ENCODE data around the gene MTMR12. TPM values are rescaled to one million over a fixed set of nuclear protein-coding genes. Genes with fewer than 3 reads are reported as not detected.
"Not testable (repeated sequence)": the region's sequence is repeated elsewhere in the genome, so short reads cannot be mapped to it uniquely, and the experiment has no call there.

Gene MTMR12
- total RNA-seq, 1 experiment from 2014 or later, result 28.0 TPM

- no peak for DNase-seq (ENCODE audit: low spot score)
Observed at GRCh38 chr5:32297181-32298058, 15.3 kb downstream of the MTMR12 start.

GRCh38 chr5:32295966-32296772 is 16.6 kb downstream of the MTMR12 start:
- not testable (repeated sequence) for DNase-seq (ENCODE audit: low spot score)

GRCh38 chr5:32291591-32291990 is 21.1 kb downstream of the MTMR12 start:
- no peak for DNase-seq (ENCODE audit: low spot score)

- no peak for DNase-seq (ENCODE audit: low spot score)
Observed at GRCh38 chr5:32290922-32291321, 21.8 kb downstream of the MTMR12 start.

- not testable (repeated sequence) for DNase-seq (ENCODE audit: low spot score)
Observed at GRCh38 chr5:32290501-32290900, 22.2 kb downstream of the MTMR12 start.

GRCh38 chr5:32289986-32290385 is 22.8 kb downstream of the MTMR12 start:
- DNase-seq (ENCODE audit: low spot score), result not testable (repeated sequence)

- DNase-seq (ENCODE audit: low spot score), result not testable (repeated sequence)
Observed at GRCh38 chr5:32288135-32288534, 24.6 kb downstream of the MTMR12 start.

GRCh38 chr5:32287525-32287924 is 25.2 kb downstream of the MTMR12 start:
- DNase-seq (ENCODE audit: low spot score), result not testable (repeated sequence)

GRCh38 chr5:32285510-32286138 is 27.1 kb downstream of the MTMR12 start:
- DNase-seq (ENCODE audit: low spot score), result no peak

- DNase-seq (ENCODE audit: low spot score), result no peak
Observed at GRCh38 chr5:32283539-32284377, 29.0 kb downstream of the MTMR12 start.

- no peak for DNase-seq (ENCODE audit: low spot score)
Observed at GRCh38 chr5:32283061-32283460, 29.7 kb downstream of the MTMR12 start.

GRCh38 chr5:32282633-32283032 is 30.1 kb downstream of the MTMR12 start:
- no peak for DNase-seq (ENCODE audit: low spot score)

- DNase-seq (ENCODE audit: low spot score), result not testable (repeated sequence)
Observed at GRCh38 chr5:32281378-32282133, 31.2 kb downstream of the MTMR12 start.

- no peak for DNase-seq (ENCODE audit: low spot score)
Observed at GRCh38 chr5:32280656-32281081, 32.1 kb downstream of the MTMR12 start.

- DNase-seq (ENCODE audit: low spot score), result no peak
Observed at GRCh38 chr5:32279786-32280185, 33.0 kb downstream of the MTMR12 start.

- no peak for DNase-seq (ENCODE audit: low spot score)
Observed at GRCh38 chr5:32279223-32279622, 33.5 kb downstream of the MTMR12 start.

GRCh38 chr5:32278406-32278805 is 34.3 kb downstream of the MTMR12 start:
- DNase-seq (ENCODE audit: low spot score), result peak; percentile 89

GRCh38 chr5:32277798-32278197 is 34.9 kb downstream of the MTMR12 start:
- DNase-seq (ENCODE audit: low spot score), result no peak

- DNase-seq (ENCODE audit: low spot score), result peak; percentile 63
Observed at GRCh38 chr5:32276173-32276853, 36.4 kb downstream of the MTMR12 start.

GRCh38 chr5:32275396-32275741 is 37.4 kb downstream of the MTMR12 start:
- no peak for DNase-seq (ENCODE audit: low spot score)

Measured in A172 (cell line).